HG03442 (cell line): ENCODE measurements around the gene HOXA10.

Experiments
- ATAC-seq: cut with Tn5 transposase; IDR thresholded peaks from one replicate; pipeline ENCODE4 v1.9.1; 2021; ENCODE audit warnings: mild to moderate bottlenecking, moderate library complexity; ENCODE audit not compliant: unreplicated experiment

HOXA10 gene

DNA sequence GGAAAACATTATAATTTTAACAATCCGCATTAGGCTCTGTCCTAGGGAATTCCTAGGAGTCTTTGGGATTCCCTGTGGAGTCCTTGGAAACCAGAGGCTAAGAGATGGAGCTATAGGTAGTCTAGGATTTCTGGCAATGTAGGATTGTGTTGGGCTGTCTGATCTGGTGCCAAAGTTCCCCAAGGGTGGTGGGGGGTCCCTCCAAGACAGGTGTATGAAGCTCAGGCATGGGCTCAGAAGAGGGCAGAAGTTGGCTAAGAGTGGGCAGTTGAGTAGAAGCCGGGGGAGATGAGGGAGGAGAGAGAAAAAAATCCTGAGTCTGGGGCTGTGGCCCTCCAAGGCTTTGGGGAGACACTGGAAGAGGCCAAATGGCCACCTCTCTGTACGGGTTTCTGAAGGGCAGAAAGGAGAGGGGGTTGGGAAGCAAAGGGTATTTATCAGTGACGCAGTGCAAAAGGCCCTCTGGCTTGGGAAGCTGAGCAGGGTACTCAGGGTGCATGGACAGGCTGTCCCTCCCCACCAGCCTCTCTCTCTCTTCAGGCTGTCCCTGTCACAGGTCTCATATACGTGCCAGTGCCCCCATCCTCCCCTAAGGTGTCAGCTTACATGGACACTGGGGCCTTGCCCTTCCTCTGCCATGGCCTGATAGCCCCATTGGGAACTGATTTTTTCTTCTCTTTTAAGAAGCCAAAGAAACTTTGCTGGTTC is 27.5 kb downstream of the HOXA10 start:
- no peak for ATAC-seq

DNA sequence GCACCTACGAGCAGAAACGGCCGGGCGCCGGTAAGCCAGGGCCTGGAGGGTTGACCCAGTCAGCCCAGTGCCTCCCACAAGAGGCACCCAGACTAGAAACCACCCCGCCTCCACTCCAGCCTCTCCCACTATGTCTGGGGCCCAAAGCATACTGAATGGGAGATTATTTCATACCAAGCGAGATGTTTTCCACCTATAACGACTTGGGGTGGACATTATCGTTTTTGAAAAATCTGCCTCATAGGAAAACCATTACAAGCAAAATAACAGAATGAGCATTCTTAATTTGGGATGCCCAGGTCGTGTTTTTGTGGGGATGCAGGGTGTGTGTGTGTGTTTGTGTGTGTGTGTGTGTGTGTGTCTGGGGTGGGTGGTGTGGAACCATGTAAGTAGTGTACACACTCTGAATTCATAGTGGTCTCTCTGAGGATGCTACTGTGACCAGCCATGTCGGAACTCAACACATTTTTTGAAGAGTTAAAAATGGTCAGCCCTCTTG is 28.2 kb downstream of the HOXA10 start:
- no peak for ATAC-seq

DNA sequence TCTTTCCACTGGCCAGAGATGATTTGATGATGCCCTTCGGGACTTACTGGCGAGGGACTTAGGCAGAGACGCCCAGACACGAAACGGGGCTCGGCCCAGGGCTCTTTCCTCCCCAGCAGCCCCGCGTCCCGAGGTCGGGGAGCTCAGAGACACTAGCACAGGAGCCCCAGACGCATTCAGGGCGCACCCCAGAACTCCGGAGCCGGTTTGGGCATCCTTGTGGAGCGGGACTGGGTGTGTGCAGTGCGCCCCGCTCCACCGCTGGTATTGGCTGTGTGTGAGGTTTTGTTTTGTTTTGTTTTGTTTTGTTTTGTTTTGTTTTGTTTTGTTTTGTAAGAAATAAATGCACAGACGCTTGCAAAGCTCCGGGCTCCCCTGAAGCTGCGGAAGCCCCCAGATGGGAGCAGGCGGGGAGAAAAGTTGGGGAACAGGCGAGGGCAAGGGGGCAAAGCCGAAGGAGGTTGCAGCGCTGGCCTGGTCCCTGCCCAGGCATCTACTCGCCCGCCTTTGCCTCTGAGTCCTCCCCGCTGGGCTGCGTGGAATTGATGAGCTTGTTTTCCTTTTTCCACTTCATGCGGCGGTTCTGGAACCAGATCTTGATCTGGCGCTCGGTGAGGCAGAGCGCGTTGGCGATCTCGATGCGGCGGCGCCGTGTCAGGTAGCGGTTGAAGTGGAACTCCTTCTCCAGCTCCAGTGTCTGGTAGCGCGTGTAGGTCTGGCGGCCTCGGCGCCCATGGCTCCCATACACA is 28.8 kb downstream of the HOXA10 start:
- no peak for ATAC-seq

DNA sequence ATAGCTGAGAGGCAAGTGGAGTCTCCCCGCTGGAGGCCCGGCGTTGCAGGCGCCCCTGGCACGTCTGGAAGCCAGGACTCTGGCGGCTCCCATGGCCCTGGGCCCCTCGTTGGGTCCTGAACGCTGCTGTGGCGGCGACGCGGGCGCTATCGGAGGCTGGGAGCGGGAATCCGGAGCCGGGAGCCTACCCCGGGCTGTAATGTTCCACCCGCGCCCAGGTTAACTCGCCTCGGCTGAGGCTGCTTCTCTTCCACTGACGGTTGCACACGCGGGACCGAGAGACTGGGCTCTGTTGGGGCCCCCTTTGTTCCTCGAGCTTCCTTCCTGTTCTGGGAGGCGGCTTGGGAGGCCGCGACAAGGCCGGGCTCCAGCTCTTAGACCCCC is 29.3 kb downstream of the HOXA10 start:
- no peak for ATAC-seq

DNA sequence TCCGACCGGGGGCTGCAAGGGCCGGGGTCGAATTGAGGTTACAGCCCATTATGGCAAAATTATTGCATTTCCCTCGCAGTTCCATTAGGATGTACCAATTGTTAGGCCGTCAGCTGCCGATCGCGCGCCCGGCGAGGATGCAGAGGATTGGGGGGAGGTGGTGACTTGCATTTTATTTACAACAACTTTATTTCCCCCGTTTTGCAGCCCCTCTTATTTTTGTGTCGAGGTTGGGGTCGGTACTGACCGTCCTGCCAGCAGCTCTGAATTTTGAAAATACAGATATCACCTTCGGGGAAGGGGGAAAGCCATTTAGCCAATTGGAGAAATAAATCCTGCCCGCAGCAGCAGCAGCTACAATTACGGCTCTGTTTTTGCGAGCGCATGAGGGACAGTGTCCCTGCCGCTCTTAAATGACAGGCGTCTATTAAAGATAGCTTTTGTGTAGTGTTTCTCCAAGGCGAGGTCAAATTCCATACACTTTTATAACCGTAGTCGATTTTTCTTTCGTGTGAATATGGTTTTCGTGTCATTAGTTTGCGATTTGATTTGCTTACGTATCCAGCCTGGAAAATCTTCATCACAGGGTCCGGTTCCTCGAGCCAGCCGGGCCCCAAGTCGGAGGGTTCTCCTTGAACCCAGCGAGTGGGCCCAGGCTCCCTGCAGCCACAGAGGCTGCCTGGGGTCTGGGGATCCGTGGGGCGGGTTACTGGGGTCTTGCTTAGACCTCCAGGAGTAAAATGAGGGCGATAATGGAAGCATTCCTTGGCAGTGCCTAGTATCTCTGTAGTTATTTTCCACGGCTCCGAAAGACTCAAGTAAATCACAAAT is 30.0 kb downstream of the HOXA10 start:
- ATAC-seq, result no peak

DNA sequence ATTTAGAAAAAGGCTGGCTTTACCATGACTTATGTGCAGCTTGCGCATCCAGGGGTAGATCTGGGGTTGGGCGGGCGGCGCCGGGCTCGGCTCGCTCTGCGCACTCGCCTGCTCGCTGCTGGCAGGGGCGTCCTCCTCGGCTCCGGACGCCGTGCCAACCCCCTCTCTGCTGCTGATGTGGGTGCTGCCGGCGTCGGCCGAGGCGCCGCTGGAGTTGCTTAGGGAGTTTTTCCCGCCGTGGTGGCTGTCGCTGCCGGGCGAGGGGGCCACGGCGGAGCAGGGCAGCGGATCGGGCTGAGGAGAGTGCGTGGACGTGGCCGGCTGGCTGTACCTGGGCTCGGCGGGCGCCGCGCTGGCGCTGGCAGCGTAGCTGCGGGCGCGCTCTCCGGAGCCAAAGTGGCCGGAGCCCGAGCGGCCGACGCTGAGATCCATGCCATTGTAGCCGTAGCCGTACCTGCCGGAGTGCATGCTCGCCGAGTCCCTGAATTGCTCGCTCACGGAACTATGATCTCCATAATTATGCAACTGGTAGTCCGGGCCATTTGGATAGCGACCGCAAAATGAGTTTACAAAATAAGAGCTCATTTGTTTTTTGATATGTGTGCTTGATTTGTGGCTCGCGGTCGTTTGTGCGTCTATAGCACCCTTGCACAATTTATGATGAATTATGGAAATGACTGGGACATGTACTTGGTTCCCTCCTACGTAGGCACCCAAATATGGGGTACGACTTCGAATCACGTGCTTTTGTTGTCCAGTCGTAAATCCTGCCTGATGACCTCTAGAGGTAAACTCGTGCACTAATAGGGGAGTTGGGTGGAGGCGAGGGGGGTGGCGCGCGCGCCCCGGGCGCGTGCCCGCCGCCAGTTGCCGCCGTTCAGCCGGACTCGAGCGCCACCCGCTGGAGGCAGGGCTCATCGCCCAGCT is 30.8 kb downstream of the HOXA10 start, which contains the start of gene HOXA5:
TSS of gene HOXA5 (minus strand) at position 659 of the 927 bp plus-strand sequence. CDS start at position 585, 74 bp downstream.
- no peak for ATAC-seq

DNA sequence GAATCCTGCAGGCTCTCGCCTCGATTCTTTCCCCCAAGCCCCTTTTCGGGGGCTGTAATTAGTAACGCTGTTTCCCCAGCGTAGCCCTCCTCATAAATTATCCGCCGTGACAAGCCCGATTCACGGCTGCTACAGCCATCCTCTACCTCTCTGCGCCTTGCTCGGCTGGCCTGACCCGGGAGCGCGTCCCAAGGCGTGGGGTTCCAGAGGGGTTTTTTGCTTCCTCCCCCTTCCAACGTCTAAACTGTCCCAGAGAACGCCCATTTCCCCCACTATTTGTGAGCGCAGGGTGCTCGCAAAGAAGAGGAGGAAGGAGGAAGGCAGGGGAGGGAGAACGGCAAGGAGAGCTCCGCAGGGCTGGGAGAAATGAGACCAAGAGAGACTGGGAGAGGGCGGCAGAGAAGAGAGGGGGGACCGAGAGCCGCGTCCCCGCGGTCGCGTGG is 31.5 kb downstream of the HOXA10 start:
- ATAC-seq, result no peak

DNA sequence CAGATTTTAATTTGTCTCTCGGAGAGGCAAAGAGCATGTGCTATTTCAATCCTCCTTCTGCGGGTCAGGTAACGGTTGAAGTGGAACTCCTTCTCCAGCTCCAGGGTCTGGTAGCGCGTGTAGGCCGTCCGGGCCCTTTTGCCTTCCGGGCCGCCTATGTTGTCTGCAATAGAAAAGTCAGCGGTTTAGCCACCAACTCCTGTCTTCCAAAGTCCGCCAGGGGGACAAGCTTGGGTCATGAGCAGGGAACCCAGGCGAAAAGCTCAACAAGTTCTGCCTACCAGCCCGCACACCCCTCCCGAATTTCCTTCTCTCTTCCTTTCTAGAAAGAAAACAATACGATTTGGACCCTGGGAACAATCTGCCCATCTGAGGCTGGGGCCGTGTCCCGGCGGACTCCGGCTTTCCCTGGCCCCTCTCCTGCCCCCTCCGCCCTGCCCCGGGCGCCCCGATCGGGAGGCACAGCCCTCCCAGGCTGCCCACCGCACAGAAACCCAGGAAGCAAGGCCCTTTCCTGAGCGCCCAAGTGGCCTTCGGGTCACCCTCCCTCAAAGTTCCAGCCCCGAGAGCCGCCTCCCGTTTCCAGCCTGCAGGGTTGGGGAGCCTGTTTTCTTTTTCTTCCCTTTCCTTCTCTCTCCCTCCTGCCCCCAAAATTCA is 32.1 kb downstream of the HOXA10 start:
- no peak for ATAC-seq

DNA sequence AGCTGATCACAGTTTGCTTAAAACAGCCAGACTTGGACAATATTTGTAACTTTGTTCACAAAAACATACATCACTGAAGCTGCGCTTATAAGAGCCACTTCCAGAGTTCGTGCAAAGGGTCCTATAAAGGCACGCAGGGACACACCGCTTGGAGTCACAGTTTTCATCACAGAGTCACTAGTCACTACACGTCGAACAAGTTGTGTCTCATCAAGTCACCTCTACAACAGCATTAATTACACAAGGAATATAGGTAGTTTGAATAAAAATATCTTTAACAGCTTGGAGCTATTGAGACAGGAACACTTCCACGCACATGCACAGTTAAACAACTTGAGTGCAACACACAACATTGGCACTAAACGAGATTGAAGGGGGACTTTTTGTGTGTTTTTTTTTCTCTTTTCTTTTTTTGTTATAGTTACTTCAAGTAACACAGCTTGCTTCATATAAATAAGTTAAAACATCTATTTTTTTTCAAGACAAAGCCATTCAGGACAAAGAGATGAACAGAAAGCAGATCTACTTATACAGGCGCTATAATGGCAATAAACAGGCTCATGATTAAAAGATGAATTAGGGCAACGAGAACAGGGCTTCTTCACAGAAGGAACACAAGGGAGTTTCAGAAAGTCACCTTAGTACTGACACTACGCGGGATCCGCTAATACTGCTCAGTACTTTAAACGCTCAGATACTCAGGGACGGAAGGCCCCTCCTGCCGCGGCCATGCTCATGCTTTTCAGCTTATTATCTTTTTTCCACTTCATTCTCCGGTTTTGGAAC is 32.8 kb downstream of the HOXA10 start:
- ATAC-seq, result no peak

DNA sequence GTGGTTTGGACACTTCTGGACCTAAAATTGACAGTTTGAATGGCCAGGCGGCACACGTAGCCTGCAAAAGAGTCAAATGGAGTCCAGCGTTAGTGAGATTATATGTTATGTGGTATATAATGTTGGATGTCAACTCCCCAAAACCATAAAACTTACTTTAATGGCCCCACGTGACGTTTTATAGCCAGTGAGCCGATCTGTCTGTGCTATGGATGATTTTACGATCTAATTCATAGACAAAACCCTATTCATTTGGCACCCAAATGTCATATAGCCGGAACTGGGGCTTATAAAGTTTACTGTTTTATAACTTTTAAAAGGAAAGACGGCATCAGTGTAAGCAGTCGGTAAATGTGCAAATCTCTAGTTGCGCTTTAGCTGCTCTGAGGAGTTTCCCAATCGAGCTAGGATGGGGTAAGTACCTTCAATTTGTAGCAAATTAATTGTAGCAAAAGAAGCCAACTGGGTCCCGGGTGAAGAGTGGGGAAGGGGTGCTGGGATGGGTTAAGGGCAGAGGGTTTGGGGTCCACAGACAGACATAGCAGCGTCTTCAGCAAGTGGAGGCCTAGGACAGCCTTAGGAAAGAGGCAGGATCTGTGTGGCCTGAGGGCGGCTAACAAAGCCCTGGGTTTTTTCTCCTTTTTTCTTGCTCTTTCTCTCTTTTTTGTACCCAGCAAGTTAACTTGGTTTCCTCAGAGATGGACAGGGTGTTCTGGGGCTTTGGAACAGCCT is 33.8 kb downstream of the HOXA10 start:
- no peak for ATAC-seq

DNA sequence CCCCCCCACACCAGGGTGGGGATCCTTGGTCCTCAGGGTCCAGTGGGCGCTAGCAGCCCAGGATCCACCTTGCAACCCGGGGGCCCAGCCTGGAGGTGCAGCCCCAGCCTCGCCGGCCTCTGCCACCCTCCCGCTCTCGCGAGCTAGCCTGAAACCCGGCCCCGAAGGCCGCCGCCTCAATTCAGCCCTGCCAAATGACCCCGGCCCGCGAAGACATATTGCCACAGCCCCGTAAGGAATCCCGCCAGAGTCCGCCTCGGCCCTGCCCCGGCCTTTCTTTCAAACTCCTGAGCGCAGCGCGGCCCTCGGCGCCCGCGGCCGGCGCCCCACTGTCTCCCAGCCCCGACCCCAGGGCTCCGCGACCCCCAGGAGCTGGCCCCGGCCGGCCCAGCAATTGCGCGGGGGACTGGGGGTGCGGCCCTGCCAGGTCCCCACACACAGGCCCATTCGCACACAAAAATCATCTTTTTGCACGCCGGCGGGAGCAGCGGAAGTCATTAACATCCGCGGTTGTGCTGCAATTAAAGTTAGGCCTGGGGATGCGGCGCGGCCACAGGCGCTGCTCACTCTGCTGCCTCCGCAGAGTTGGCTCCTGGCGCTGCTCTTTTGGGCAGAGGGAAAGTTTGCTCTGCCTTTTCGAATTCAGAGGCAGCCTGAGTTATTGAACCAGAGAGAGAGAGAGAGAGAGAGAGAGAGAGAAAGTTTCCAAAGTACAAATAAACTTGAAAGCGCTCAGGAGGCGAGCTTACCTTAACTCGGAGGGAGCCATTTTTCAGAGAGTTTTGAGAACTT is 34.6 kb downstream of the HOXA10 start:
- no peak for ATAC-seq

DNA sequence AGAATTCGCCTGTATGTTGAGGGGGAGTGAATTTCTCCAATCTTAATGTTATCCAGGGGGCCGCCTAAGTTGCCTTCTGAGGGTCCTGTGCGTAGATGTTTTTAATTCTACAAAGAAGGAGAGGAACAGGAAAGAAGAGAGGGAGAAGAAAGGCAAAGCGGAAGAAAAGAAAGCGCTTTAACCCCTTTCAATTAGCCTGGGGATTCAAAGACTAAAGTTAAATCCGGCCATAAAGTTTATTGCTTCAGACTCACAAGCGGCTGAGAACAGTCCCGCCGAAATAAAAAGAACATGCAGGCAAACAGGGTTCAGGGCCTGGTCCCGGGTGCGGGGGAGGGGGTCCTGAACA is 35.2 kb downstream of the HOXA10 start:
- no peak for ATAC-seq

DNA sequence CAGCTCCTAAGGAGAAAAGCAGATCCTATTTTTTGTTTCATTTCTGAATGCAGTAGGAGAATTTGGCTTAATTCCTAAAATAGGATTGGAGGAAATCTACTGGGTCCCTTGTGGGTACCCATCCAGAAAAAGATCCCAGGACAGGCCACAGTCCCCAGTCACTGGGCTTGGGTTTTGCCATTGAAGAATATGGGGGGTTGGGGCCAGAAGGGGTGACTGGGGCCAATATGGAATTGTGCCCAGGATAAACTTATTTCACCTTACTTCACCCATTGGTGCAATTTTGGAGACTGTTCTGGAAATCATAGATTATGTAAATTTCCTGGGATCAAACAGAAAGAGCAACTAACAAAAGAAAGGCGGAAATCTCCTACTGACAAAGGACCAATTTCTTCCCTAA is 35.6 kb downstream of the HOXA10 start:
- ATAC-seq, result no peak

DNA sequence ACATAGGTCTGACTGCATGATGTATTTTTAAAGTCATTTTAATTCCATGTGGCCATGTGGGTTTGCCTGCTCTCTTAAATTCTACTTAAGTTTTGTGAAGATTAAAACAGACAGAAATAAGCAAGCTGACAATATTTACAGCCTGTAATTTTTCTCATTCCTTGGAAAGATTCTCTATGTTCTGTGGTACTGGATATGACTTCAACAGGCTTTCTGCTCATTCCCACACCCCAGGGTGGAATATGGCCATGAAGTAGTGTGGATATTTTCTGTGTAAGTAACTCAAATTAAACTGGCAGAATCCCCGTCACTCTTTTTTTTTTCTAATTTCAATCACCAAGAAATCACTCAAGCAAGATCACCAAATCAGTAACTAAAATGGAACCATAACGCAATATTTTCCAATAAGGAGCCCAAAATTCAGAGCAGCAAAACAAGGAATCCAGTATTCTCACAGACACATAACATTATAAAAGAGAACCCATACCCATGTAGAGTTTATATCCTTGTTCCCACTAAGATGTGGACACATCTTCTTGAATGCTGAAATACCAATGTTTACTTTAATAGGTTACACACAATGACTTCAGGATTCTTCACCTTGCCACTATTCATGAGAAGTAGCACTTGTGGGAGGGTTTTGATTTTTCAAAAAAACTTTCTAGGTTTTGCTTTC is 36.3 kb downstream of the HOXA10 start:
- ATAC-seq, result no peak

DNA sequence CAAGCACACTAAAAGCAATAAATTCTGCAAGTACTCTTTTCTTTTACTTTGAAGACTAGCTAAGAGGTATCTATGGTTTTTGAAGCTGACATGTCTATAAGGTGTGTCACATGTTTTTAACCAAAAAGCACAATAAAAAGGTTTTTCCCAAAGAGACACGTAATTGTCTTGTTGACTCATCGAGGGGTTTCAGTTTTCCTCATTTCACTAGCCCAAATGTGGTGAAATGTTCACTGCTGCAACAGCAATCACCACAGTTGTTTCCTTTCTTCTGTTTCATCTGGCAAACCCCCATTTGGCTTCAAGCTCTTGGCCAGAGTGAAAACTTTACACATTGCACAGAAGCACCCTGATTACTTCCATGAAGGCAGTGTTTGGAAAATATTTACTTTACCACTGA is 39.7 kb downstream of the HOXA10 start:
- ATAC-seq, result peak; percentile 41

DNA sequence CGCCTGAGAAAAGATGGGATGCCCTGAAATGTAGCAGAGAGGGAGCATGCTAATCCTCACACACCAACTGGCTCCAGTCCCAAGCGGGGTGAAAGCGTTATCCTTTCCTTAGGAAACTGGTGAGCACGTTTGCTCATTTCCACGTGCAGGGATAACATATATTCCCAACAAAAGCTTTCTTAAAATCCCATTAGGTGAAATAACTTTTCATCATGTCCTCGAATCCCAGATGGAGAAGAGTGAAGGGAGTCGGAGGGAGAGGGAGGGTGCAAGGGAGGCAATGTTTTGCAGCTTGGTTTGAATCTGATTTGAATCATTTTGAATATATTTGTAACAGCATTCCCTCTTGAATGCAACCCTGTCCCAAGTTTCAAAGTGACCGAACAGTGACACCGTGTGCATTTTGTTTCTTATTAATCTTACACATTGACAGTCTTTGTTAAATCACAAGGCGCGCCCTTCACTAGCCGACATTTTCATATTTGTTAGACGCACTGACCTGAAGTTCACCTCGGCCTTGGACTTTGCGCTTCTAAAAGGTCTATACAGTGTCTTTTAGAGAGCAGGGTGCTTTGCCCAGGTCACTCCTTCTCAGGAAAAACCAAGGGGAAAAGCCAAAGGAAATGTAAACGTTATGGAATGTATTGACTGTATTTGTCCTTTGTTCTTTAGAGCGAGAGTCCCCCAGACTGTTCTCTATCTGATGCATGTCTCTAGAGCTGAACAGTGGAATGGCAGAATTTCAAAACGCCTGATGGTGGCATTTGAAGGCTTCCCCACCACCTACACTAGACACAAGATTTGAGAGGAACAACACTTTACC is 40.5 kb downstream of the HOXA10 start:
- no peak for ATAC-seq
